OCI-LY7 (cell line): Measurements from ENCODE around the gene RBM41. TPM values are rescaled to one million over a fixed set of nuclear protein-coding genes. Genes with fewer than 3 reads are reported as not detected.

Experiments
- BruUV-seq: library from RNA; stranded (reverse); fragments of 400-500 nt; replicated peaks from 2 replicates; lab custom pipeline; 2021; lab: Mats Ljungman, UMichigan
- CTCF ChIA-PET: fragments of 300-600 bp; sonication (Branson Sonifier 250); formaldehyde crosslinking; loops from one replicate; lab custom pipeline; 2022; ENCODE audit warnings: antibody characterized with exemption; ENCODE audit not compliant: unreplicated experiment; lab: Charles Lee
- POLR2A ChIA-PET: fragments of 300-600 bp; sonication (Branson Sonifier 250); formaldehyde crosslinking; loops from one replicate; lab custom pipeline; 2022; ENCODE audit warnings: antibody characterized with exemption; lab: Charles Lee
- DNase-seq: peaks from one replicate; pipeline ENCODE4 v3.0.0-alpha.2; 2015; ENCODE audit warnings: low spot score
- H2AFZ ChIP-seq: fragments of 200-600 bp; sonication (generic), shearing (Covaris generic); 2 replicates; pipeline ENCODE4 v1.6.1; 2014; ENCODE audit warnings: mild to moderate bottlenecking, antibody characterized with exemption, low read length, moderate library complexity
- H3K27ac ChIP-seq: fragments of 200-600 bp; sonication (generic); 2 replicates; pipeline ENCODE4 v1.5.1; 2014; ENCODE audit warnings: mixed run types, low read depth, mild to moderate bottlenecking, moderate library complexity, low read length, inconsistent platforms; ENCODE audit not compliant: poor library complexity, severe bottlenecking
- H3K36me3 ChIP-seq: fragments of 200-600 bp; sonication (generic); 2 replicates; pipeline ENCODE4 v1.6.1; 2014; ENCODE audit warnings: mild to moderate bottlenecking, antibody characterized with exemption, low read length, moderate library complexity, mixed read lengths; ENCODE audit not compliant: insufficient read depth
- H3K4me1 ChIP-seq: fragments of 200-600 bp; sonication (generic); 2 replicates; pipeline ENCODE4 v1.5.1; 2014; ENCODE audit warnings: mild to moderate bottlenecking, low read length; ENCODE audit not compliant: insufficient read depth, poor library complexity, severe bottlenecking
- H3K4me2 ChIP-seq: fragments of 200-600 bp; sonication (generic); 2 replicates; pipeline ENCODE4 v1.6.1; 2014; ENCODE audit warnings: mild to moderate bottlenecking, low read length
- H3K4me3 ChIP-seq: fragments of 200-600 bp; sonication (generic); 2 replicates; pipeline ENCODE4 v1.5.1; 2014; ENCODE audit warnings: mild to moderate bottlenecking, low read depth, low read length; ENCODE audit not compliant: poor library complexity, severe bottlenecking
- H3K79me2 ChIP-seq: fragments of 200-600 bp; sonication (generic); 2 replicates; pipeline ENCODE4 v1.6.1; 2016; ENCODE audit warnings: low read depth, mild to moderate bottlenecking, low read length, moderate library complexity, mixed read lengths; ENCODE audit not compliant: insufficient read depth
- H3K9me2 ChIP-seq: fragments of 200-600 bp; sonication (generic); 2 replicates; pipeline ENCODE4 v1.6.1; 2016; ENCODE audit warnings: mild to moderate bottlenecking, low read length, mixed read lengths; ENCODE audit not compliant: insufficient read depth
- H3K9me3 ChIP-seq: fragments of 200-600 bp; sonication (generic); 2 replicates; pipeline ENCODE4 v1.6.1; 2014; ENCODE audit warnings: mild to moderate bottlenecking, mixed run types, low read length, mixed read lengths
- H4K20me1 ChIP-seq: fragments of 200-600 bp; sonication (generic); 2 replicates; pipeline ENCODE4 v1.6.1; 2014; ENCODE audit warnings: mild to moderate bottlenecking, antibody characterized with exemption, low read length, moderate library complexity, mixed read lengths; ENCODE audit not compliant: insufficient read depth
- EZH2phosphoT487 ChIP-seq: fragments of 200-600 bp; sonication (generic); IDR thresholded peaks from 2 replicates; pipeline ENCODE4 v1.6.1; 2018; ENCODE audit warnings: low read depth, borderline replicate concordance, mild to moderate bottlenecking, mixed run types, antibody characterized with exemption, low read length, moderate library complexity, mixed read lengths
- intact Hi-C: fragments of 100-400 bp; cut with micrococcal nuclease; formaldehyde crosslinking; loops from one replicate; pipeline ENCODE4 v1.10.0; 2022; ENCODE audit not compliant: unreplicated experiment
- total RNA-seq, 2 experiments: library from RNA; depleted of rRNA in 1 of 2; stranded (reverse); fragments of >200 nt in 1 of 2; shearing (Covaris generic) in 1 of 2; gene quantifications; 2 replicates each; pipeline ENCODE4 v1.2.3, GENCODE V29; 2014 to 2022
- TF ChIP-seq, protein P1 (sequence below): fragments of 200-600 bp; sonication (generic); conservative IDR thresholded peaks from 2 replicates; pipeline ENCODE4 v1.5.1; 2014; ENCODE audit warnings: mild to moderate bottlenecking, antibody characterized with exemption, low read length, moderate library complexity, mixed read lengths

The RBM41 gene
- total RNA-seq, 2 experiments from 2014 or later: 14.6 to 17.8 TPM

DNA sequence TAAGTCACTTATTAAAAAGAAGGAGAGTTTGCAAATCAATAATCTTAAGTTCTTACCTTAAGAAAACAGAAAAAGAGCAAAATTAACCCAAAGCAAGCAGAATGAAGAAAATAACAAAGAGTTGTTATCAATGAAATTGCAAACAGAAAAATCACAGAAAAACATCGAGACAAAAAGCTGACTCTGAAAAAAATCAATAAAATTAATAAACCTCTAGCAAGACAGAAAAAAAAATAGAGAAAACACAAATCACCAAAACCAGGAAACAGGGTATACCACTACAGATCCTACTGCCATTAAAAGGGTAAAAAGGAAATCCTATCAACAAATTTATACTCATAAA lies 17.3 kb upstream of the RBM41 start:
- intact Hi-C loops: no loop called here
- Histone ChIP-seq H3K4me1 (no peaks in the 10 kb centered on the region), H3K36me3 (no peaks in the 10 kb centered on the region), H3K4me2 (no peak overlapping the region), H3K9me2 (no peaks in the 10 kb centered on the region), H2AFZ (no peak overlapping the region), H3K27ac (no peak overlapping the region), H4K20me1 (no peaks in the 10 kb centered on the region), H3K4me3 (no peak overlapping the region), H3K9me3 (no peaks in the 10 kb centered on the region), H3K79me2 (no peaks in the 10 kb centered on the region)
- TF ChIP-seq EZH2phosphoT487: no peak
- TF ChIP-seq, protein P1, sequence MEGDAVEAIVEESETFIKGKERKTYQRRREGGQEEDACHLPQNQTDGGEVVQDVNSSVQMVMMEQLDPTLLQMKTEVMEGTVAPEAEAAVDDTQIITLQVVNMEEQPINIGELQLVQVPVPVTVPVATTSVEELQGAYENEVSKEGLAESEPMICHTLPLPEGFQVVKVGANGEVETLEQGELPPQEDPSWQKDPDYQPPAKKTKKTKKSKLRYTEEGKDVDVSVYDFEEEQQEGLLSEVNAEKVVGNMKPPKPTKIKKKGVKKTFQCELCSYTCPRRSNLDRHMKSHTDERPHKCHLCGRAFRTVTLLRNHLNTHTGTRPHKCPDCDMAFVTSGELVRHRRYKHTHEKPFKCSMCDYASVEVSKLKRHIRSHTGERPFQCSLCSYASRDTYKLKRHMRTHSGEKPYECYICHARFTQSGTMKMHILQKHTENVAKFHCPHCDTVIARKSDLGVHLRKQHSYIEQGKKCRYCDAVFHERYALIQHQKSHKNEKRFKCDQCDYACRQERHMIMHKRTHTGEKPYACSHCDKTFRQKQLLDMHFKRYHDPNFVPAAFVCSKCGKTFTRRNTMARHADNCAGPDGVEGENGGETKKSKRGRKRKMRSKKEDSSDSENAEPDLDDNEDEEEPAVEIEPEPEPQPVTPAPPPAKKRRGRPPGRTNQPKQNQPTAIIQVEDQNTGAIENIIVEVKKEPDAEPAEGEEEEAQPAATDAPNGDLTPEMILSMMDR: no peak
- ChIA-PET POLR2A (interaction anchor here (0.6 kb wide), 2 partner anchors 42 to 186 kb away, joined by 3 read pairs; no protein-coding TSS in a partner anchor), CTCF (no interaction called here)
- no peak for DNase-seq
- no TSS peak for BruUV-seq

DNA sequence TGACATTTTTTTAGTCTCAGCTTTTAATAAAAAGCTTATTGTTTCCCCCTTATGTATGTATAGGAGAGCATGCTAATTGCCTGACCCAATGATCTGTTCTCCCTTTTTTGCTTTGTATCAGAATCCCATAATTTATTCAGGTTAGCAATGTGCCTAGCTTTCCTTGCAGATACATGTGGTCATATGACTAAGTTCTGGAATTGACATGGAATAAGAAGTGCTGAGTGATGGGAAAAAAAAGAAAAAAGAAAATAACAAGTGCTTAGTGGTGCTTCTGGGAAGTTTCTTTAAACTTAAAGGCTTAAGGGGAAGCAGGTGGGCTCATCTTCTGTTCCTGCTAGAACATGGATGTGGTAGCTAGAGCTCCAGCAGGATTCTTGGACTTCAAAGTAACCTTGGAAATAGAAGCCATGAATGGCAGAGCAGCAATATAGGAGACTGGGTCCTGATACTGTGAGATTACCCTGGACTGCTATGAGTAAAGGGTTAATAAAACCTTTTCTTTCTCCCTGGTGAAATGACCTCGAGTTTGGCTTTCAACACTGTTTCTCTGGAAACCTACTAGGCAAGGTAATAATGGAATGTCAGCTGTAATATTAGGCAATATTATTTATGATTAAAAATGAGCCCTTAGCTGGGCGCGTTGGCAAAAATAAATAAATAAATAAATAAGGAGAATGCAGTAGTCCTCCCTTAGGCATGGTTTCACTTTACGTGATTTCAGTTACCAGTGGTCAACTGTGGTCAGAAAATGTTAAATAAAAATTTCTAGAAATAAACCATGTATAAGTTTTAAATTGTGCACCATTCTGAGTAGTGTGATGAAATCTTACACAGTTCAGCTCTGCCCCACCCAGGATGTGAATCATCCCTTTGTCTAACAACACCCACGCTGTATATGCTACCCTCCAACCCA lies 16.7 kb upstream of the RBM41 start:
- TF ChIP-seq, protein P1: no peak
- no peak for TF ChIP-seq EZH2phosphoT487
- no peaks in the 10 kb centered on the region for H3K36me3 ChIP-seq
- H2AFZ ChIP-seq: no peak overlapping the region
- ChIA-PET CTCF (no interaction called here), POLR2A (interaction anchor here (0.6 kb wide), 2 partner anchors 42 to 185 kb away, joined by 3 read pairs; no protein-coding TSS in a partner anchor)
- no peaks in the 10 kb centered on the region for H3K9me3 ChIP-seq
- H3K9me2 ChIP-seq: no peaks in the 10 kb centered on the region
- no TSS peak for BruUV-seq
- no peak for DNase-seq
- no peaks in the 10 kb centered on the region for H4K20me1 ChIP-seq
- H3K79me2 ChIP-seq: no peaks in the 10 kb centered on the region
- no peaks in the 10 kb centered on the region for H3K4me1 ChIP-seq
- H3K4me2 ChIP-seq: no peak overlapping the region
- no peak overlapping the region for H3K27ac ChIP-seq
- H3K4me3 ChIP-seq: no peak overlapping the region
- intact Hi-C loops: no loop called here

DNA sequence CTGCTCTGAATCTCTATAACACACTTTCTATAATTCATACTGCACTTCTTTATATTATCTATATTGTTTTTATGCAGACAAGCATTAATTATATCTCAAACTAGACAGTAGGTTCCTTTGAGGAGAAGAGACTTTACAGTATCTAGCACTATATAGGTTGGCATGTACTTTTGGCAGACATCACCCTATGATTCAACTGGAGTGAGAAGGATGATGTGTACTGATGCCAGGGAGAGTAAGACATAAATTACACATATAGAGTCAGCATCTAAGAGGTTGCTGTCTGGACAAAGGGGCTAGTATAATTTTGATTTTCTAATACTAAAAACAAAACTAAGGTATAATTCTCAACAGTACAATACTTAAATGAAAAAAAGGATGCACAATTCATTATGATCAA lies 5.1 kb upstream of the RBM41 start:
- TF ChIP-seq EZH2phosphoT487: no peak
- Histone ChIP-seq H4K20me1 (no peaks in the 10 kb centered on the region), H3K9me2 (no peaks in the 10 kb centered on the region), H3K4me3 (no peak overlapping the region), H3K4me2 (no peak overlapping the region), H3K79me2 (no peaks in the 10 kb centered on the region), H3K27ac (no peak overlapping the region), H2AFZ (no peak overlapping the region), H3K36me3 (no peaks in the 10 kb centered on the region), H3K9me3 (no peaks in the 10 kb centered on the region), H3K4me1 (peaks cover 3% of the 10 kb centered on the region)
- no TSS peak for BruUV-seq
- POLR2A ChIA-PET: no interaction called here
- intact Hi-C loops: no loop called here
- no peak for DNase-seq
- CTCF ChIA-PET: no interaction called here
